ENCODE results near the gene POF1B.

The POF1B gene, protein sequence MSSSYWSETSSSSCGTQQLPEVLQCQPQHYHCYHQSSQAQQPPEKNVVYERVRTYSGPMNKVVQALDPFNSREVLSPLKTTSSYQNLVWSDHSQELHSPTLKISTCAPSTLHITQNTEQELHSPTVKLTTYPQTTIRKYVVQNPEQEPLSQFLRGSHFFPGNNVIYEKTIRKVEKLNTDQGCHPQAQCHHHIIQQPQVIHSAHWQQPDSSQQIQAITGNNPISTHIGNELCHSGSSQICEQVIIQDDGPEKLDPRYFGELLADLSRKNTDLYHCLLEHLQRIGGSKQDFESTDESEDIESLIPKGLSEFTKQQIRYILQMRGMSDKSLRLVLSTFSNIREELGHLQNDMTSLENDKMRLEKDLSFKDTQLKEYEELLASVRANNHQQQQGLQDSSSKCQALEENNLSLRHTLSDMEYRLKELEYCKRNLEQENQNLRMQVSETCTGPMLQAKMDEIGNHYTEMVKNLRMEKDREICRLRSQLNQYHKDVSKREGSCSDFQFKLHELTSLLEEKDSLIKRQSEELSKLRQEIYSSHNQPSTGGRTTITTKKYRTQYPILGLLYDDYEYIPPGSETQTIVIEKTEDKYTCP

DNA sequence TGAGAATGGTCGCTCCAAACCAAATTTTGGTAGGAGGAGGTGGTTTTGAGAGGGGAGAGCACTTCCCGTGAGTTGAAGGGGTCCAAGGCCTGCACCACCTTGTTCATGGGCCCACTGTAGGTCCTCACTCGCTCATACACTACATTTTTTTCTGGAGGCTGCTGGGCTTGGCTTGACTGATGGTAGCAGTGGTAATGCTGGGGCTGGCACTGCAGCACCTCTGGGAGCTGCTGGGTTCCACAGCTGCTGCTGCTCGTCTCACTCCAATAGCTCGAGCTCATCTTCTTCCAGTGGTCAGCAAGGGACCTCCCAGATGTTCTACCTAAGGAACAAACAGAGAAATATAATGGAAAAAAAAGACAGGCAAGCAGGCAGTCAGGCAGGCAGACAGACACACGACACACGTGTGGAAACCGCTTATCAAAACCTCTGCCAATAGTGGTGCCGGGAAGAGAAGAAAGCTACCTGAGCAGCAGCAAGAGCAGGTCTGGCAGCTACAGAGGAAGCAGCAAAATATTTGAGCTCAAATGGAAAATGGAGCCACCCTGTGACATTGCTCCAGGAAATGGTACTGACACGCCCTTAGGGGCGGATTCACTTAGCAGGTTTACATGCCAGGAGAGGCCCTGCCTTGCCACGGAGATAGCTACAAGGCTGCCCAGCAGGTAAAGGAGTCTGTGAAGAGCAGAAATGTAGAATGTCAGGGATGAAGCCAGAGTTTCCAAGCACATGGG, at the start of gene POF1B:
Gene POF1B, minus strand, starts transcription at position 492 of the 734 bp plus-strand sequence. Its CDS starts 211 bp downstream, at position 281.
- Histone ChIP-seq H3K9me3 (ENCODE audit: severe bottlenecking) (no peaks in the 10 kb centered on the region), H3K27ac (no peak within 1 kb of the TSS), H3K27me3 (ENCODE audit: insufficient read depth, low read depth, severe bottlenecking) (peaks cover 16% of the 10 kb centered on the region), H3K4me3 (ENCODE audit: low read depth, low read length) (no peak within 1 kb of the TSS), H3K36me3 (no peaks in the 10 kb centered on the region)
- TF ChIP-seq, protein P1, sequence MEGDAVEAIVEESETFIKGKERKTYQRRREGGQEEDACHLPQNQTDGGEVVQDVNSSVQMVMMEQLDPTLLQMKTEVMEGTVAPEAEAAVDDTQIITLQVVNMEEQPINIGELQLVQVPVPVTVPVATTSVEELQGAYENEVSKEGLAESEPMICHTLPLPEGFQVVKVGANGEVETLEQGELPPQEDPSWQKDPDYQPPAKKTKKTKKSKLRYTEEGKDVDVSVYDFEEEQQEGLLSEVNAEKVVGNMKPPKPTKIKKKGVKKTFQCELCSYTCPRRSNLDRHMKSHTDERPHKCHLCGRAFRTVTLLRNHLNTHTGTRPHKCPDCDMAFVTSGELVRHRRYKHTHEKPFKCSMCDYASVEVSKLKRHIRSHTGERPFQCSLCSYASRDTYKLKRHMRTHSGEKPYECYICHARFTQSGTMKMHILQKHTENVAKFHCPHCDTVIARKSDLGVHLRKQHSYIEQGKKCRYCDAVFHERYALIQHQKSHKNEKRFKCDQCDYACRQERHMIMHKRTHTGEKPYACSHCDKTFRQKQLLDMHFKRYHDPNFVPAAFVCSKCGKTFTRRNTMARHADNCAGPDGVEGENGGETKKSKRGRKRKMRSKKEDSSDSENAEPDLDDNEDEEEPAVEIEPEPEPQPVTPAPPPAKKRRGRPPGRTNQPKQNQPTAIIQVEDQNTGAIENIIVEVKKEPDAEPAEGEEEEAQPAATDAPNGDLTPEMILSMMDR (IDR thresholded peaks at IDR 0.05; ENCODE audit: low read depth, low read length), result no peak
- no peak for DNase-seq

DNA sequence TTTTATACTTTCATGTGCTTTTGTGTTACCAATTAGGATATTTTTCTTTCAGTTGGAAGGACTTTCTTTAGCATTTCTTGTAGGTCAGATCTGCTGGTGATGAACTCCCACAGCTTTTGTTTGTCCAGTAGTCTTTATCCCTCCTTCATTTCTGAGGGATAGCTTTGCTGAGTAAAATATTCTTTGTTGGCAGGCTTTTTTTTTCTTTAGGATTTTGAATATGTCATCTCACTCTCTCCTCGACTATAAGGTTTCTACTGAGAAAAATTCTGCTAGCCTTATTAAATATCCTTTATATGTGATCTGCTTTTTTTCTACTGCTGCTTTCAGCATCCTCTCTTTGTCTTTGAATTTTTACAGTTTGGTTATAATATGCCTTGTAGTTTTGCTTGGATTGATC, 49.6 kb upstream of the POF1B start:
- Histone ChIP-seq H3K9me3 (ENCODE audit: severe bottlenecking) (no peaks in the 10 kb centered on the region), H3K27ac (no peak overlapping the region), H3K36me3 (no peaks in the 10 kb centered on the region), H3K4me3 (ENCODE audit: low read depth, low read length) (no peak overlapping the region), H3K27me3 (ENCODE audit: insufficient read depth, low read depth, severe bottlenecking) (peaks cover 27% of the 10 kb centered on the region)
- no peak for DNase-seq
- TF ChIP-seq, protein P1 (IDR thresholded peaks at IDR 0.05; ENCODE audit: low read depth, low read length), result no peak

DNA sequence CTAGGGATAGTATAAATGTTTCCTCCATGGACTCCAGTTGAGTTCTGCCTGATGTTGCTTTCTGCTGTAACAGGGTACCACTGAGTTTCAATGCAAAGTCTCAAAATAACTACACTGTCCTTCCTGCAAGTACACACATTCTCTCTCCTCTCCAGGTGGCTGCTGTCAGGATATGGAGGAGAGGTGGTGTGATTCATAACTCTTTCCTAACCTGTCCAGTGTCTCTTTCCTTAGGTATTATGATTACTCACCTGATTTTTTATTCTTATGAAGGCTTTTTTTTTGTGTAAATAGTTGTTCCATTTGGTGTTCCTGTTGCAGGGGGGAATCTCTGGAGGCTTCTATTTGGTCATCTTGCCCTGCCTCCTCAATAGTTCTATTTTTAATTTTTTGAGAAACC, 39.8 kb upstream of the POF1B start:
- H3K36me3 ChIP-seq, result no peaks in the 10 kb centered on the region
- no peak overlapping the region for H3K27ac ChIP-seq
- DNase-seq, result no peak
- no peak overlapping the region for H3K4me3 ChIP-seq (ENCODE audit: low read depth, low read length)
- TF ChIP-seq, protein P1 (IDR thresholded peaks at IDR 0.05; ENCODE audit: low read depth, low read length), result no peak
- H3K27me3 ChIP-seq (ENCODE audit: insufficient read depth, low read depth, severe bottlenecking), result peaks cover 8% of the 10 kb centered on the region
- H3K9me3 ChIP-seq (ENCODE audit: severe bottlenecking), result no peaks in the 10 kb centered on the region

DNA sequence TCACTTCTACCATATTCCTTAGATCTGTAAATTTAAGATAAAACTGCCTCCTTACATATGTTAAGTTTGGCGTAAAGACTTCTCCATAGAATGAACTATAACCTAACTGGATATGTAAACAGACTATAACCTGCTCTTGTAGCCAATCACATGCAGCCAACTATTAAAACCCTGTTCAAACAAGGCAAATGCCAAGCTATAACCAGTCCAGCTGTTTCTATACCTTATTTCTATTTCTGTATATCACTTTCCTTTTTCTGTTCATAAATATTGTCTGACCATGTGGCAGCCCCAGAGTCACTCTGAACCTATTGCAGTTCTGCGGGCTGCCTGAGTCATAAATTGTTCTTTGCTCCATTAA, 12.4 kb upstream of the POF1B start:
- Histone ChIP-seq H3K27me3 (ENCODE audit: insufficient read depth, low read depth, severe bottlenecking) (peaks cover 14% of the 10 kb centered on the region), H3K4me3 (ENCODE audit: low read depth, low read length) (no peak overlapping the region), H3K27ac (no peak overlapping the region), H3K36me3 (no peaks in the 10 kb centered on the region), H3K9me3 (ENCODE audit: severe bottlenecking) (no peaks in the 10 kb centered on the region)
- TF ChIP-seq, protein P1 (IDR thresholded peaks at IDR 0.05; ENCODE audit: low read depth, low read length), result no peak
- no peak for DNase-seq

DNA sequence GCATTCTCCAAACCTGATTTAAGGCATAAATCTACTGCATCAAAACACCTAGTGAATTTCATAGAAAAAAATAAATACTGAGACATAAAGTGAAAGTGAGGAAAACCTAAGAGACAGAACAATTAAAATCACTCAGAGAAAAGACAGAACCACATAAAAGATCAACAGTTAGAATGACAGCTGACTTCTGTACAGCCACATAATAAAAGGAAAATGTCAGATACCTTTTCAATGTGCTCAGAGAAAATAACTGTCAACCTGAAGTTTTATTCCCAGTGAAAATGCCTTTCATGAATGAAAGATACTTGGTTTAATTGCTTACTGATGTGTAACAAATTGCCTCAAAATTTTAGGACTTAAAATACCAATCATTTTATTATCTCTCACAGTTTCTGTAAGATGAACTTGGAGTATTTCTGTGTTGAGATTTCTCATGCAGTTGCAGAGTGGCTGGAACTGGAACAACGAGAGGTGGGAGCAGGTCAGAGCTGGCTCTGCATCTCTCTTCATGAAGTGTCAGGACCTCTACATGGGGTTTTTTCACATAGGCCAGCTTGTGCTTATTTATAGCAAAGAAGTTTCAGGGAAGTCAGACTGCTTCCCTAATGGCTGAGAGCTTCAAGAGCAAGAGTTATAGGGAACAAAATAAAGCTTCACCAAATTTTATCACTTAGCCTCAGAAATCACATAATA, 11.9 kb upstream of the POF1B start:
- Histone ChIP-seq H3K36me3 (no peaks in the 10 kb centered on the region), H3K27me3 (ENCODE audit: insufficient read depth, low read depth, severe bottlenecking) (peaks cover 17% of the 10 kb centered on the region), H3K27ac (no peak overlapping the region), H3K9me3 (ENCODE audit: severe bottlenecking) (no peaks in the 10 kb centered on the region), H3K4me3 (ENCODE audit: low read depth, low read length) (no peak overlapping the region)
- DNase-seq, result no peak
- TF ChIP-seq, protein P1 (IDR thresholded peaks at IDR 0.05; ENCODE audit: low read depth, low read length), result no peak
